GM19043 (cell line): ENCODE results near the gene HAS3.
"Not testable (repeated sequence)": the region's sequence is repeated elsewhere in the genome, so short reads cannot be mapped to it uniquely, and the experiment has no call there.

Experiments used
- ATAC-seq: cut with Tn5 transposase; IDR thresholded peaks from one replicate; pipeline ENCODE4 v1.9.1; 2021; ENCODE audit warnings: low read depth; ENCODE audit not compliant: unreplicated experiment

The HAS3 gene

DNA sequence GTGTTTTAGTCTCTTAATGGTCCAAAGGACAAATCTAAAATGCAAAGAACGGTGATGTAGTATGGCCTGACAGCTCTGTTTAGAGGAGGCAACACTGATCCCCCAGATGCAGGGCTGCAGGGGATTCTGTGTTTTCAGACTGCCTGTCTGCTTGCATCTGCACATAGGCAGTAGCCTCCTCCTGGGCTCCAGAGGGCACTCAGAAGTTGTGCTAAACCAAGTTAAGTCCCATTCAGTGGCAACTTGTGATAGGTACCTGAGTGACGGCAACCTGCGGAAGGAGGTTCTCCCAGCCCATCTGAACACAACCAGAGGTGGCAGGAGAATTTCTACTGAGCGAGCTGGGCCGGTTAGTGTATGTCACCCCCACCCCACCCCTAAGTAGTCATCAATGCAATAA is 9.9 kb downstream of the HAS3 start:
- ATAC-seq = no peak

DNA sequence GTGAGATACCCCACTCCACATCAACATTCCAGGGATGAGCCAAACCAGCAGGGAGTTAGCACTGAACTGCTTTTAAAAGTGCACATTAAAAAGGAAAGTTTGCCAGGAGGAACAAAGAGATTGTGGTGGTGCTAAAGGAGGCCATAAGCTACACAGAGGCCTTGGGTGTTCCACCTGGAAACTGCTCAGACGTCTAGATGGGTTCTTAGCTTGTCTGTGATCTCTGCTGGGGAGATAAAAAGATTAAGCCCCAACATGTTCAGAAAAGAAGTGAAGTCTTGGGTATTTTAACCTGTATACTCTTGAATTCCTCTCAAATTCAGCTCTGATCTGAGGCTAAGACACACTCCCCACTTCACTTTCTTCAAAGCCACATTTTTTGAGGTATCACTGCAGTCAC is 10.4 kb downstream of the HAS3 start:
- ATAC-seq = no peak

GRCh38 chr16:69116256-69116875 is 10.9 kb downstream of the HAS3 start:
- no peak for ATAC-seq

DNA sequence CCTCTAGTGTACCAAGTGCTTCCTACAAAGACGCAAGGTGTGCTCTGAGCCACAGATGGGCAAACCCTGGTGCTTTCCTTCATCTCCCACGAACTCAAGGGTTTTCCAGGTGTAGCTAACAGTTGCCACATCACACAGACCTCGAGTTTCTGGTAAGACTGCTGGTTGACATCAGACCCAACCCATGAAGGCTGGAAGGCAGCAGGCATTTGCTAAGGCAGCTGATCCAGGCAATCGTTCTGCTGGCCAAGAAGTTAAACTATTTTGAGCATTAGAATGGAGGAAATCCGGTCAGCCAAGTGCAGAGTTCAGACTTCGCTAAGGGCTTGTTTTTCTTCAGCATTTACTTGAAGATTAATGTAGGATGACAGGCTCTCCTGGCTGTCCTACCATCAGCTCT is 11.5 kb downstream of the HAS3 start:
- no peak for ATAC-seq

- ATAC-seq = no peak
These were observed 13.0 kb downstream of the HAS3 start for GRCh38 chr16:69118468-69118867.

DNA sequence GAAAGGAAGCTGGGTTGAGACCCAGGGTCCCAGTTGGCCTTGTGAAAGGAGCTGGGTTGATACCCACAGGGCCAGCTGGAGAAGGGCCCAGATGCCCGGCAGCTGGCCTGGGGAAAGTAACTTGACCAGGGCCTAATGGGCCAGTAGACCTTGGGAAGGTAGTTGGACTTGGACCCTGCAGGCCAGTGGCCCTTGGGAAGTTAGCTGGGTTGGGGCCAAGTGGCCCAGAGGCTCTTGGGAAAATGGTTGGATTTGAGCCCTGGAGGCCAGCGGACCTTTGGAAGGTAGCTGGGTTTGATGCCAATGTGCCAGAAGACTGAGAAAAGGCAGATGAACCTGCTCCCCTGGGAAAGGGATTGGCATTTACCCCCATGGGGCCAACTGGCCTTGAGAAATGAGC is 13.5 kb downstream of the HAS3 start:
- no peak for ATAC-seq

DNA sequence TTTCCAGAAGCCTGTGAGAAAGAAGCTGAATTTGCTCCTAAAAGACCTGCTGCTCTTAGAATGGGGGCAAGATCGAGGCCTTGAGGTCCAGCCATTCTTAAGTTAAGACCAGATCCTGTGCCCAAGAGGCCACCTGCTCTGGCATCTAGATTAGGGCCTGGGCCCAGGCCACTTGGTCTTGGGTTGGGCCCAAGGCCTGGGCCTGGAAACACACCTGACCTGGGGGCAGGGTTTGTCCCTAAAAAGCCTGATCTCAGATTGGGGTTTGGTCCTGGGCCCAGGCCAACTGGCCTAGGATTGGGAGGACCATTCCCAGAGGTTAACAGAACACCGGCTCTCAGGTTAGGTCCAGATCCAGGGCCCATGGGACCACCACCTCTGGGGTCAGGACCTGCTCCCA is 14.1 kb downstream of the HAS3 start:
- no peak for ATAC-seq

- no peak for ATAC-seq
These were observed 14.7 kb downstream of the HAS3 start for GRCh38 chr16:69120096-69120664.

DNA sequence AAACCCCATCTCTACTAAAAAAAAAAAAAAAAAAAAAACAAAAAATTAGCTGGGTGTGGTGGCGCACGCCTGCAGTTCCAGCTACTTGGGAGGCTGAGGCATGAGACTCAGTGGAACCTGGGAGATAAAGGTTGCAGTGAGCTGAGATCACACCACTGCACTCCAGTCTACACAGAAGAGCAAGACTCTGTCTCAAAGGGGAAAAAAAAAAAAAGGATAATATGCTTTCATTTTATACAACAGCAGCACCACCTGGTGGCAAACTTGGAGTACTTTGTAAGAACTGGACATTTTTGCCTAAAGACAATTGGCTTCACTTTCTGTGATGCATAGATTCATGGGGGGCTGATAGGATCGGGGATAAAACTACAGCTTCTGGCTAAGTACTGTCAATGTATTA is 18.5 kb downstream of the HAS3 start:
- ATAC-seq = no peak

DNA sequence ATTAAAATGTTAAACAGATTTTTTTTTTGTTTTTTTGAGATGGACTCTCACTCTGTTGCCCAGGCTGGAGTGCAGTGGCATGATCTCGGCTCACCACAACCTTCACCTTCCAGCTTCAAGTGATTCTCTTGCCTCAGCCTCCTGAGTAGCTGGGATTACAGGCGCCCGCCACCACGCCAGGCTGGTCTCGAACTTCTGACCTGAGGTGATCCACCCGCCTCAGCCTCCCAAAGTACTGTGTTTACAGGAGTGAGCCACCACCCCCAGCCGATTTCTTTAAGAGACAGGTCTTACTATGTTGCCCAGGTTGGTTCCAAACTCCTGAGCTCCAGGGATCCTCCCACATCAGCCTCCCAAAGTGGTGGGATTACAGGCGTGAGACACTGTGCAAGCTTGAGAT is 19.0 kb downstream of the HAS3 start:
- ATAC-seq = not testable (repeated sequence)

DNA sequence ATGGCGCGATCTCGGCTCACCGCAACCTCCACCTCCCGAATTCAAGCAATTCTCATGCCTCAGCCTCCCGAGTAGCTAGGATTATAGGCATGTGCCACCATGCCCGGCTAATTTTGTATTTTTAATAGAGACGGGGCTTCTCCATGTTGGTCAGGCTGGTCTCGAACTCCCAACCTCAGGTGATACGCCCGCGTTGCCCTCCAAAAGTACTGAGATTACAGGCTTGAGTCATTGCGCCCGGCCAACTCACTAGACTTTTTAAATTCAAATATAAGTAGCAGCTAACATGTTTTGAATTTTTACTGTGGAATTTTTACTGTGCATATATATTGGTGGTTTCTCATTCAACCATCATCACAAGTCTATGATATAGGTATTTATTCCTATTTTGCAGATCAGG is 19.5 kb downstream of the HAS3 start:
- not testable (repeated sequence) for ATAC-seq

GRCh38 chr16:69126221-69126620 is 20.8 kb downstream of the HAS3 start:
- ATAC-seq = no peak

DNA sequence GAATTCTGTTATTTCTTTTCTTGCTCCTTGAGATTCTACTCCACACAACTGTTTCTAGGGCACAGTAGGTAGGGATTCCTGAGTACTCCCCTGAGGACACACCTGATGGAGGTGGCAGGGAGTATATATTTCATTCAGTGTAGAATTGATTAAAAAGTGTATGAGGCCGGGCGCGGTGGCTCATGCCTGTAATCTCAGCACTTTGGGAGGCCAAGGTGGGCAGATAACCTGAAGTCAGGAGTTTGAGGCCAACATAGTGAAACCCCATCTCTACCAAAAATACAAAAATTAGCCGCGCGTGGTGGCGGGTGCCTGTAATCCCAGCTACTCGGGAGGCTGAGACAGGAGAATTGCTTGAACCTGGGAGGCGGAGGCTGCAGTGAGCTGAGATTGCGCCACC is 21.3 kb downstream of the HAS3 start:
- ATAC-seq = not testable (repeated sequence)

DNA sequence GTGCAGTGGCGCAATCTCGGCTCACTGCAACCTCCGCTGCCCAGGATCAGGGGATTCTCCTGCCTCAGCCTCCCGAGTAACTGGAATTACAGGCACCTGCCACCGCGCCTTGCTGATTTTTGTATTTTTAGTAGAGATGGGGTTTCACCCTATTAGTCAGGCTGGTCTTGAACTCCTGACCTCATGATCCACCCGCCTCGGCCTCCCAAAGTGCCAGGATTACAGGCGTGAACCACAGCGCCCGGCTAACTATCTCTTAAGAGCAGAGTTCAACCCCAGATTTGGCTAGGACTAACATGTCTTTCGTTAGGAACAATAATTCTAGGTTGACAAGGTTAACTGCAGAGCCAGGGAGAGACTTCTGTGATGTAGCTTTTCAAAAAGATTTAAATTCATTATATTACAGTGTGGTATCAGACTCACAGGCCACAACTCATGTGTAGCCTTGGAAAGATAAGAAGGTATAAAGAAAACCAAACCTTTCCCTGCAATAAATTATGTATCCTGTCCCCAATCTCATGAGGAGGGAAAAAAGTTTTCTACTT is 22.6 kb downstream of the HAS3 start:
- no peak for ATAC-seq

DNA sequence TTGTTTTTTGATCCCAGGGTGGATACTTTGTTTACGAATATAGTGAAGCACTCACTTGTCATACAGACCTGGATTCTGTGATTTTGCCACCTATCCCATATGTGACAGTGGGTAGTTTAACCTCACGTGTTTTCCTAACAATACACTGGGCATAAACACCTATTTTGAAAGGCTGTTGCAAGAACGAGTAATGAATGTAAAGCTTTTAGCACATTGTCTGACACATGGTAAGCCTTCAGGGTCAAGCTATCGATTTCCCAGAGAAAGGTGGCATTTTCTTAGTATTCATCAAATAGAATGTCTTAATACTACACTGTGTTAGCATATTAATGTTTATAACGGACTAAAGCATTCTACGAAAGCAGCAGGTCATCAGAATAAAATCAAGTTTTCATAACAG is 25.0 kb downstream of the HAS3 start:
- no peak for ATAC-seq

GRCh38 chr16:69131167-69131838 is 25.9 kb downstream of the HAS3 start:
- ATAC-seq = no peak

DNA sequence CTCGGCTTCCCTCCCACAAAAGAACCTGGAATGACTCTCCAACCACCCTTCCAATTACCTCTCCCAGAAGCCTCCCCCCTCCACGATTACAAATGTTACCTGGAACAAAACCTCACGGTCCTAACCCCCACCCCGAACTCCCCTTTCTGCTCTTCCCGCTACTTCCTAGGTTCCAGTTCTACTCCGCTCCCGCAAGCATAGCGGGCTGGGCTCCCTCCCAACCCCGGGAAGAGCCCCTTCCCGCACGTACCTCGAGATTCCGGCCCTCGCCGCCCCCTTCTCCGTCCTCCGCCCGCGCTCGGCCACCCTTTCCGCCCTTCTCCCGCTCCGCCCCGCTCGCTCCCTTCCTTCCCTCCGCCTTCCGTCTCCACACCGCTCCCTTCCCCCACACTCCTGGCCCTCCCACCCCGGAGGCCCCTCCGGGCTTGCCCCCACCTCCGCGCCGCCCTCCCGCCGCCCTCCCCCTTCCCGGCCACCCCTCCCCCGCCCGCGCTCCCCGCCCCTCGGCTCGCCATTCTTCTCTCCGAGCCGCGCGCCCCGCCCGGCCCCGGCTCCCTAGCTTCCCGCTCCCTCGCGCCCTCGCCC is 26.5 kb downstream of the HAS3 start:
- peak; percentile 24 for ATAC-seq

DNA sequence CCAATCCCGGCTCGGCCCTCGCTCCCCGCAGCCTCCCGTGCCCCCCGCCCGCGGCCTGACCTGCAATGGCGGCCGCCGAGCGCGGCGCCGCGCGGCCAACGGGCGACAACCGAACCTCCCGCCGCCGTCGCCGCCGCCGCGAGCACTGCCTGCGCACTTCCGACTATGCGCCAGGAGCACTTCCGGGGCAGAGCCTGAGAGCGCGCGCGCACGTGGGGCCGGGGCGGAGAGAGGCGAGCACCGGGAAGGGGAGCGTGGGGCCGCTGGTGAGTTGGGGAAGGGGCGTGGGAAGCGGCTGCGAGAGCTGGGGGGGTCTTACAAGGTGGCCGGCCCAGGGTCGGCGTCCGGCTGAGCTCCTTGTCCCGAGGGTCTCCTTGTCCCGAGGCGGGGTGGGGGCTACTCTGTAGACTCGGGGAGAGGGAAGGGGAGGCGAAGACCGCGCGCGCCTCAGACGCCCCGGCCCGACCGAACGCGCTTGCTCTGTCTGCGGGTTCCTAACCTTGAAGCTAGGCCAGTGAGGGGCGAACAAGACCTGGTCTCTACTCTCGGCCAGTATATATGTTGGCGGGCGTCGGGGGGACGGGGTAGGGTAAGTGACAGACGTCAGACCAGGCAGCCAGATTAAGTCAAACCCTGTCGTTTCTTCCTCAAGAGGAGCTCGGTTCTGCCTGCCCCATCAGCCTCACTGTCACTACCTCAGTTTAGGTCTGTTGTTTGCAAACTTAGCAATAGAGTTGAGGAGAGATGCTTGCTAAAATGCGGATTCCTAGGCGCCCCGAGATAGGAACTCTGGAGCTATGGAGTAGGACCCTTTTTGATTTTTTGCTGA is 27.2 kb downstream of the HAS3 start, which contains the start of the genes CHTF8 and UTP4:
Gene CHTF8 (minus strand): TSS at position 165 of the 829 bp plus-strand sequence. CDS start 11,130 bp downstream, outside the sequence.
Gene UTP4 (plus strand): TSS at position 226 of the 829 bp plus-strand sequence. CDS start 811 bp downstream, outside the sequence.
- ATAC-seq = peak; percentile 92

GRCh38 chr16:69133373-69133954 is 28.0 kb downstream of the HAS3 start:
- ATAC-seq = no peak

GRCh38 chr16:69138608-69139007 is 33.2 kb downstream of the HAS3 start:
- no peak for ATAC-seq
